ENCODE measurements around the gene TGIF1.

TGIF1 gene

DNA sequence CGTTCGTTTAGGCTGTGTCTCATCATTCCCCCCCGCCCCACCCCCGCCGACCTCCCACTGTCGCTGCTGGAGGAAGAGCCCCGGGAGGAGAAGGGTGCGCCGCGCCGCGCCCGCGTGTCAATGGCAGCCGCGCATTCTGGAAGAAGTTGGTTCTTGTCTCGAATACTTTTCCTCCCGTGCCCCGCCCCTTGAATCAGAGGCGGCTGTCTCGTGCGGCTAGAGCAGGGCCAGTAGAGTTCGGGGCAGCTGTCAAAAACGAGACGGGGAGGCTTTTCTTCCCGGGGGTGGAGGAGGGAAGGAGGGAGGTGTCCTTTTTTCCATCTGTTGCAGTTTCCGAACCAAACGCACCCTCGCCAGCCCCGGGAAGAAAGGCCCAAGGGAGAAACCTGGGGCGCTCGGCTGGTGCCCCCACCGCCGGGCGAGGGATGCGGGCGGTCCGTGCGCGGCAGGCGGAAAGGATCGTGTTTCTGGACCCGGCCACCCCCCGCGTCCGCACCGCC lies 410 bp upstream of the TGIF1 start:
- Histone ChIP-seq H3K4me3 (ENCODE audit: low read length in 2 of 2) (peak overlapping the region; percentile 96 to 97), H3K27me3 (ENCODE audit: control insufficient read depth in 1 of 2, insufficient read depth in 2 of 2, low read length in 2 of 2) (no peaks in the 10 kb centered on the region), H3K9me3 (ENCODE audit: control insufficient read depth in 2 of 2, low read length in 2 of 2) (no peaks in the 10 kb centered on the region), H3K9ac (ENCODE audit: low read length in 2 of 2) (peak overlapping the region; percentile 93 to 100), H3K4me1 (ENCODE audit: control insufficient read depth, insufficient read depth, low read length) (peaks cover 13% of the 10 kb centered on the region), H3K27ac (ENCODE audit: low read length) (peak overlapping the region; percentile 99), H3K36me3 (ENCODE audit: control insufficient read depth in 2 of 2, insufficient read depth in 2 of 2, low read length in 2 of 2) (no peaks in the 10 kb centered on the region)

DNA sequence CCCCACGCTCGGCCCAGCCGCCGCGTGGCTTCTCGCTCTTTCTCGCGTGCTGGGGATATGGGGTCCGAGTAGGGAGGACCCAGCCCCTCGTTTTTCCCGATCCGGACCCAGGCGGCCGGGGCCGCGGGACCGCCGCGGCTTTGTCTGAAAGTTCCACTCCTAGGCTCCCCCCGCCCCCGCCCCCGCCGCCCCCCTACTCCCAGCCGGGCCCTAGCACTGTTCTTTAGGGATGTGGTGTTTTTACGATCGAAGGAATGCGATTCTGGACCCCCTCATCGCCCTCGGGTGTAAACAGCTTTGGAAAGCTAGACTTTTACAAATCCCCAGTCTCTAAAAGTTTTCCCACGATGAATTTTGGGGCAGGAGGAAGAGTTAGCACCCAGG lies 819 bp downstream of the TGIF1 start:
- H3K4me1 ChIP-seq (ENCODE audit: control insufficient read depth, insufficient read depth, low read length), result peaks cover 20% of the 10 kb centered on the region

DNA sequence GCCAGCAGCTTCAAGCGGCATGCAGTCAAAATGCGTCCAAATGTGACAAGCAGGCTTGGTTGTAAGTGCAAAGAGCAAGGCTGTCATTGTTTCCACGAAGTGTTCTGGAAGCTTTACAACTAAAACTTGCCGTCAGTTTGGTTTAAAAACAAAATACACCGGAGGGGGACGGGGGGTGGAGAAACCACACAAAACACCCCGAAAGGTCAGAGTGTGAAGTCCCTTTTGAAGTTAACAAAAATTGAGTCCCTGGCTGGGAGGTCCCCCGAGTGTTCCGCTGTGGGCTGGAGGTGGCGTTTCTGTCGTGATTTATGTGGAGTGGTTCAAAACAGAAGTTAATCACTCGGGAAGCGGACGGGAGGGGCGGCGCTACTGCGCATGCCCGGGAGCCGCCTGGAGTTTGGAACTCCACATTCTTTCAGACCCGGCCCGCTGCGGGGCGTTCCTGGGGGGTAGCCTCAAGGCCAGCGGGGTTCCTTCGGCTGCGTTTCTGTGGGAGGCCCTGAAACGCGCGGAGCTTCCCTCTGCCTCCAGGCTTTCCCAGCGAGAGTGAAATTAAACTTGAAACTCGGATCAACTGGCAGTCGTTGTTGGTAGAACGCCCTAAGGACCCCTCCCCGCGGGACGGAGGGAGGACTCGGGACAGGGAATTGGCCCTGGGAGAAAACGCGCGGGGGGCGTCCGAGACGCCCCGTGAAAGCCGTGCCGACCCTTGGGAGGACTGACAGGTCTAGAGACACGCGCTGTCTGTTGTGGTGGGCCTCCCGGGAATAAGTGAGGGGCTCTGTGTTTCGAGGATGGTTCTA lies 1.4 kb downstream of the TGIF1 start:
- H3K9me3 ChIP-seq (ENCODE audit: control insufficient read depth in 2 of 2, low read length in 2 of 2), result no peaks in the 10 kb centered on the region
- peaks cover 18% of the 10 kb centered on the region for H3K4me1 ChIP-seq (ENCODE audit: control insufficient read depth, insufficient read depth, low read length)
- peak overlapping the region; percentile 99 for H3K27ac ChIP-seq (ENCODE audit: low read length)
- H3K4me3 ChIP-seq (ENCODE audit: low read length in 2 of 2), result peak overlapping the region; percentile 96 to 97
- peaks cover 0 to 4% of the 10 kb centered on the region in 2 donors for H3K36me3 ChIP-seq (ENCODE audit: control insufficient read depth in 2 of 2, insufficient read depth in 2 of 2, low read length in 2 of 2)
- H3K27me3 ChIP-seq (ENCODE audit: control insufficient read depth in 1 of 2, insufficient read depth in 2 of 2, low read length in 2 of 2), result no peaks in the 10 kb centered on the region
- H3K9ac ChIP-seq (ENCODE audit: low read length in 2 of 2), result peak overlapping the region; percentile 98 to 100

More for the DNA sequence above, 819 bp downstream of the TGIF1 start:
- no peaks in the 10 kb centered on the region for H3K27me3 ChIP-seq (ENCODE audit: control insufficient read depth in 1 of 2, insufficient read depth in 2 of 2, low read length in 2 of 2)
- no peaks in the 10 kb centered on the region for H3K36me3 ChIP-seq (ENCODE audit: control insufficient read depth in 2 of 2, insufficient read depth in 2 of 2, low read length in 2 of 2)
- peak overlapping the region; percentile 99 for H3K27ac ChIP-seq (ENCODE audit: low read length)
- H3K9me3 ChIP-seq (ENCODE audit: control insufficient read depth in 2 of 2, low read length in 2 of 2), result no peaks in the 10 kb centered on the region
- peak overlapping the region; percentile 98 to 100 for H3K9ac ChIP-seq (ENCODE audit: low read length in 2 of 2)
- peak overlapping the region; percentile 96 to 97 for H3K4me3 ChIP-seq (ENCODE audit: low read length in 2 of 2)

DNA sequence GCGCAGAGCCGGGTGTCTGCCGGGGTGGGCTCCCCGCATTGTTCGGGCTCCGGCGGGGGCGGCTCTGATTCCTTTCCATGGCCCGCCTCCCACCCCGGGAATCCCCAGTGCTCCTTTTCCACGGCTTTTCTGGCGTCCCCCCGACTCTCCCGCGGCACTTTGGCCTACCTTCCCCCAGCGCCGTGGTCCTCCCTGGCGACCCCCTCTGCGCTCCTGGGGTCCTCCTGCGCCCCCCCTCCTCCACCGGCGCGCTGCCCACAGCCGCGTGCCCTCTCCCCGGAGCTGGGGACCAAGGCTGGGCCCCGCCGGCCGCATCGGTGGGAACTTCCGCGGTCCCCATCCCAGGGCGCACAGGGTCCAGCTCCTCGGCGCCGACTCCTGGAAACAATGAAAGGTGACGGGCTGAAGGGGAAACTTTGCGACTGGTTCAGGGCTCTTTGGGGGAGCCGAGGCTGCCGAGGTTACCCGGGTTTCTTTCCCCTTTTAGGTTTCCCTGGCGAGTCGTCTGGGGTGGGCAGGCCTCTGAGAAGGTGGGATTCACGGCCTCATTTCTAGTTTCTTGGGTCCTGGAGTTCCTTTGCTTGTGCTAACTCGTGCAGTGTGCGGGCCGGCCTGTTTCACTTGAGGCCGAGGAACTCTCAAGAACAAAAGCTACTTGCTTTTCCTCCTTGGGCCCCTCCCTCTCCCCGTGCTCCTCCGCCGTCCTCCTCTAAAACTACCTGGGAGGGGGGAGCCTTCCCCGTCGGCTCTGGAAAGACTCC lies 2.2 kb downstream of the TGIF1 start:
- peak overlapping the region; percentile 99 for H3K27ac ChIP-seq (ENCODE audit: low read length)
- H3K9ac ChIP-seq (ENCODE audit: low read length in 2 of 2), result peak overlapping the region; percentile 98 to 100
- H3K9me3 ChIP-seq (ENCODE audit: control insufficient read depth in 2 of 2, low read length in 2 of 2), result no peaks in the 10 kb centered on the region
- H3K36me3 ChIP-seq (ENCODE audit: control insufficient read depth in 2 of 2, insufficient read depth in 2 of 2, low read length in 2 of 2), result peaks cover 2 to 11% of the 10 kb centered on the region in 2 donors
- no peaks in the 10 kb centered on the region for H3K27me3 ChIP-seq (ENCODE audit: control insufficient read depth in 1 of 2, insufficient read depth in 2 of 2, low read length in 2 of 2)
- peaks cover 11% of the 10 kb centered on the region for H3K4me1 ChIP-seq (ENCODE audit: control insufficient read depth, insufficient read depth, low read length)
- peak overlapping the region; percentile 96 to 97 for H3K4me3 ChIP-seq (ENCODE audit: low read length in 2 of 2)

DNA sequence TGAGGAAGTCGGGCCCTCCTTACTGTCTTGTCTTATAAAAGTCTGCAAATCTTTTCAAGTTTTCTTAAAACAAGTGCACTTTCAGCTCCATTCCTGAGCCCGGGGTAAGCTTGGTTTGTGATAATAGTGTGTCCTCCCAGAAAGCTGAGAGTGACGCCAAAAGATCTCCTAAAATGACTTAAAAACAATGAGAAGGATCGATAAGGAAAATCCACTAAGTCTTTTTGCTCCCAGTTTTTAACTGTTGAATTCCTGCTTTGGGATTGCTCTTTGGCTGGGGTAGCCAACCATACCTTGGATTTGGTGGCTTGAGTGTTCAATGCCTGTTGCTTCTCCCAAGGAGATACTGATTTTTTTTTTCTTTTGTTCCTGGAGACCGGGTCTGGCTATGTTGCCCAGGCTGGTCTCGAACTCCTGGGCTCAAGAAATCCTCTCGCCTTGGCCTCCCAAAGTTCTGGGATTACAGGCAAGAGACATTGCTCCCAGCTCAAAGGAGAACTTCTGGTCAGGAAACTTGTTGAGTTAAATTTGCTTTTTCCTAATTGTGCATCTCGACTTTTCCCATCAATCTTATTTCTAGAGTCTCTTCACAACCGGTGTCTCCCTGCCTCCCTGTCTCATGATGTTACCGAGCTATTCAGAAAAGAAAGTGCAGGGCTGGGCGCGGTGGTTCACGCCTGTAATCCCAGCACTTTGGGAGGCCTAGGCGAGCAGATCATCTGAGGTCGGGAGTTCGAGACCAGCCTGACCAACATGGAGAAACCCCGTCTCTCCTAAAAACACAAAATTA lies 3.0 kb downstream of the TGIF1 start:
- Histone ChIP-seq H3K4me1 (ENCODE audit: control insufficient read depth, insufficient read depth, low read length) (peaks cover 11% of the 10 kb centered on the region), H3K36me3 (ENCODE audit: control insufficient read depth in 2 of 2, insufficient read depth in 2 of 2, low read length in 2 of 2) (peaks cover 9 to 17% of the 10 kb centered on the region in 2 donors), H3K9me3 (ENCODE audit: control insufficient read depth in 2 of 2, low read length in 2 of 2) (no peaks in the 10 kb centered on the region), H3K27ac (ENCODE audit: low read length) (peak overlapping the region; percentile 99), H3K27me3 (ENCODE audit: control insufficient read depth in 1 of 2, insufficient read depth in 2 of 2, low read length in 2 of 2) (no peaks in the 10 kb centered on the region), H3K4me3 (ENCODE audit: low read length in 2 of 2) (peak overlapping the region; percentile 96 to 97), H3K9ac (ENCODE audit: low read length in 2 of 2) (peak overlapping the region; percentile 98 to 100)

DNA sequence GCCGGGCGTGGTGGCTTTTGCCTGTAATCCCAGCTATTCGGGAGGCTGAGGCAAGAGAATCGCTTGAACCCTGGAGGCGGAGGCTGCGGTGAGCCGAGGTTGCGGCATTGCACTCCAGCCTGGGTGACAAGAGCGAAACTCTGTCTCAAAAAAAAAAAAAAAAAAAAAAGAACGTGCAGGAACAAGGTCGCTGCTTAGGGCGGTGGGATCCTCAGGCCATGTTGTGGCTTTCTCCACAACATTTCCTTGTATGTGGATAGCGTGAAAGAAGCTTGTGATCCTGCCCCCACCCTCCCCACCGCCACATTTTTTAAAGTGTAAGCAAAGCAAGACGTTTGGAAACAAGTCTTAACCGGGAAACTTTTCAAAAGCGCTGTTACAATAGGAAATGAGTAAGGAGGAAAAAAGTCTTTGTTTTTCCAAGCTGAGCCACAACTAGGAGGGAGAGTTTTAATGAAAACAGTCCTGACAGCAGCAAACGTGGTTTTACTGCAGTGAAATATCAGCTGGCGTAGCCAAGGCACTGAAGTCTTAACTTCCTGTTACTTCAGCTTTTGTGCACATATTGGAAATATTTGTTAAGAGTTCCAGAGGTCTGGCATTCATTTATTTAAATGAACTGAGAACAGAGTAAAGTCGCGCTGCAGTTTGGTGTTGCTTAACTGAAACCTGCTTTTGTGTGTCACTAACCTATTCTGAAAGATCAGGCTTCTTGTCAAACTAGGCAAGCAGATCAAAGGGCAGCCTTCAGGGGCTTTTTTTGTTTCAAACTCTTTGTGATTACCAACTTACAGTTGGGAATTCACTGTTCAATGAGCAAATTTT lies 3.8 kb downstream of the TGIF1 start:
- Histone ChIP-seq H3K9me3 (ENCODE audit: control insufficient read depth in 2 of 2, low read length in 2 of 2) (no peaks in the 10 kb centered on the region), H3K4me3 (ENCODE audit: low read length in 2 of 2) (peak overlapping the region; percentile 58 to 96), H3K27ac (ENCODE audit: low read length) (peak overlapping the region; percentile 99), H3K4me1 (ENCODE audit: control insufficient read depth, insufficient read depth, low read length) (peaks cover 11% of the 10 kb centered on the region), H3K9ac (ENCODE audit: low read length in 2 of 2) (peak overlapping the region; percentile 51 to 100), H3K27me3 (ENCODE audit: control insufficient read depth in 1 of 2, insufficient read depth in 2 of 2, low read length in 2 of 2) (no peaks in the 10 kb centered on the region), H3K36me3 (ENCODE audit: control insufficient read depth in 2 of 2, insufficient read depth in 2 of 2, low read length in 2 of 2) (peaks cover 10 to 21% of the 10 kb centered on the region in 2 donors)

DNA sequence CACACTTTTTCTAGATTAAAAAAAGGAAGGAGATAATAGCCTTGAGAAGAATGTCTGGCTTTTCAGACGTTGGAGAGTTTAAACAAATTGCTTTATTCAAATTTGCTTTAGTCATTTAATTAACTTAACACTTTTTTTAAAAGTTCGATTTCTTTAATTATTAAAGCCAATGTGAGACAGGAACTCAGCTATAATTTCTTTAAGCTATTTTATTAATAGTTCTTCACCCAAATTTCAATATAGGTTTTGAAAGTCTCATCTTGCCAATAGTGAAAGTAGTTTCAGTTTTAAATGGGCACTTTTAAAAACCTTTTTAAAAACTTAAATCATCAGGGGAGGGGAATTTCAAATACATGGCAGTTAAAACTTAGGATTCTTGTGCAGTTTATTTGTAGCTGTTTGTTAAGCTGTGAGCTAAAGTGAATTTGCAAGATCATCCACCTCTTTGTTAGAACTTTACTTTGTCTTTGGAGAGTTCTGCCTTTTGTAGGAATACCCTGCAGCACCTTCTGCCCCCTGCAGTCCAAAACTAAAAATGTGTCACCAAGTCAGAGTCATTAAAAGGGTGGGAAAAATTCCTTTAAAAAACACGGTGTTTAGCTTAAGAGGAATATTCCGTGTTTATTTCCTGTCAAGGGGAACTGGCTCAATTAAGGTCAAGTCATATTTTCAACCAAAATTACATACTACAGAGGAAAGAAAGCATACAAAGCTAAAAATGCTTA lies 4.6 kb downstream of the TGIF1 start:
- H3K27me3 ChIP-seq (ENCODE audit: control insufficient read depth in 1 of 2, insufficient read depth in 2 of 2, low read length in 2 of 2), result no peaks in the 10 kb centered on the region
- H3K4me1 ChIP-seq (ENCODE audit: control insufficient read depth, insufficient read depth, low read length), result peaks cover 11% of the 10 kb centered on the region
- peak overlapping the region; percentile 30 to 100 for H3K9ac ChIP-seq (ENCODE audit: low read length in 2 of 2)
- peak overlapping the region; percentile 58 to 96 for H3K4me3 ChIP-seq (ENCODE audit: low read length in 2 of 2)
- no peaks in the 10 kb centered on the region for H3K9me3 ChIP-seq (ENCODE audit: control insufficient read depth in 2 of 2, low read length in 2 of 2)
- H3K27ac ChIP-seq (ENCODE audit: low read length), result peak overlapping the region; percentile 99
- H3K36me3 ChIP-seq (ENCODE audit: control insufficient read depth in 2 of 2, insufficient read depth in 2 of 2, low read length in 2 of 2), result peaks cover 13 to 25% of the 10 kb centered on the region in 2 donors

DNA sequence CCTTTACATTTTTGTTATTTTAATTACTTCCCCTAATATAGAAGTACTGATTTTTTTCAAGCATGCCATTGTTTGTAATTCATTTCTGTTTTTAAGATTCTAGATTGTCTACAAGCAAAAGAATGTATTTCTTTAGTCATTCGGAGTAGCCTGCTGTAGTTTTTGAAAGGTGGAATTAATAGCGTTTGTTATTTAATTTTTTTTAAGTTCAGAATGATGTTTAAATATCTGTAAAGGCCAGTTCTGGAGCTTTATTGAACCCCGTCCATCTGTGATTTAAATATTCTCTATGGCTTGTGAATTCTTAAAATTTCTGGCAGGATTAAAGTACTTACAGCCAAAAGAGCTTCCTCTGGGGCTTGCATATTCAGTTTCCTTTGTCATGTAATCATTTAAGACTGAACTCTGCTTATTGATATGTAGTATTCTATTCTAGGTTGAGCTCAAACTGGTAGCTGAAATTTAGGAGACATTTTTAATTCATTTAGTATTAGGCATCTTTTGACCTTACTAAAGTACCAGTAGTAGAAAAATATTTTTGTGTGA lies 5.2 kb downstream of the TGIF1 start:
- peaks cover 13 to 25% of the 10 kb centered on the region in 2 donors for H3K36me3 ChIP-seq (ENCODE audit: control insufficient read depth in 2 of 2, insufficient read depth in 2 of 2, low read length in 2 of 2)
- H3K4me3 ChIP-seq (ENCODE audit: low read length in 2 of 2), result peak overlapping the region in 1 of 2 donors; percentile 96
- no peaks in the 10 kb centered on the region for H3K27me3 ChIP-seq (ENCODE audit: control insufficient read depth in 1 of 2, insufficient read depth in 2 of 2, low read length in 2 of 2)
- no peaks in the 10 kb centered on the region for H3K9me3 ChIP-seq (ENCODE audit: control insufficient read depth in 2 of 2, low read length in 2 of 2)
- H3K4me1 ChIP-seq (ENCODE audit: control insufficient read depth, insufficient read depth, low read length), result peaks cover 11% of the 10 kb centered on the region
- H3K27ac ChIP-seq (ENCODE audit: low read length), result no peak overlapping the region
- H3K9ac ChIP-seq (ENCODE audit: low read length in 2 of 2), result peak overlapping the region in 1 of 2 donors; percentile 100
